HG02678 (cell line): ENCODE data around the gene C3orf33.

ENCODE experiments used
- ATAC-seq: cut with Tn5 transposase; IDR thresholded peaks from one replicate; pipeline ENCODE4 v1.9.1; 2021; ENCODE audit warnings: mild to moderate bottlenecking, moderate library complexity; ENCODE audit not compliant: unreplicated experiment

Gene C3orf33

DNA sequence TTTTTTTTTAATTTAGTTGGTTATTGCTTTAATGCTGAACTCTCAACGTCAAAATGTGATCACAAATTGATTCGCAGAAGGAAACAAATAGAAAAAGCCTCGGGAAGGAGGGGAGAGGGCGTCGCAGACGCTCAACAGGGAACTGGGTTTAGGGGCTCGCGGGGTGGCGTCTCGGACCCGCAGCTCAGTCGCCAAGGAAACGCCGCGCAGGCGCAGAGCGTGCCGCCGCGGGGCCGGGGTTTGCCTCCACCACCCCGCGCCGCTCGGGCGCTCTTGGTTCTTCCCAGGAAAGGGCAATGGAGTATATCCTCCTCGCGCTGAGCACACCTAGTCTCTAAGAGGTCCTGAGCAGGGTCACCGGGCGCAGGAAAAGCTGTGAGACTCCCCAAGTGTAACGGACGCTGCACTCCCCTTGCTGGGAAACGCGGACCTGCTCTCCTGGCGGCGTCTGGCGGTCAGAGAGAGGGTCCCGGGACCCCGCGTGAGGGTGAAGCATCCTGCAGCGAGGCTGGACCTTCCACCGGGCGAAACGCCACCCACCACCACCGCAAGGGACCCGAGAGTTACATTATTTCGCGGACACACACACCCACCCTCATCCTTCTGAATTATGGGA is 62.0 kb downstream of the C3orf33 start:
- ATAC-seq: peak; percentile 40

DNA sequence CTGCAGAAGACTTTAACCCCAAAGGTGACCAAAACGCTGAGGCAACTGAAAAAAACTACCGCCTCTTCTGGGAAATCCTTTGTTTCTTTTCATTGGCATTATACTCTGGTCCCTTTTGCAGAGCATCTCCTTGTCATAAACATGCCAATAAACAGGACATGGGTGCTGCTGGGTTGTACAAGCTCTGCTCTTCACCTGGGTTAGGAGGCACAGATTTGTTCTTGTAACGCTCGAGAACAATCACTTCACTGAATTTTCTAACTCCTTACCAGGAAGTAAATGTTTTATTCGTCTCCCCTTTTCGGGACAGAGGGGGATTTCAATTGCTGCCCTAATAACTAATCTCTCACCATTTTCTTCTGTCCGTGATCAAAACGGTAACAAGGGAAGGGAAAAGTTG is 62.5 kb downstream of the C3orf33 start:
- no peak for ATAC-seq

DNA sequence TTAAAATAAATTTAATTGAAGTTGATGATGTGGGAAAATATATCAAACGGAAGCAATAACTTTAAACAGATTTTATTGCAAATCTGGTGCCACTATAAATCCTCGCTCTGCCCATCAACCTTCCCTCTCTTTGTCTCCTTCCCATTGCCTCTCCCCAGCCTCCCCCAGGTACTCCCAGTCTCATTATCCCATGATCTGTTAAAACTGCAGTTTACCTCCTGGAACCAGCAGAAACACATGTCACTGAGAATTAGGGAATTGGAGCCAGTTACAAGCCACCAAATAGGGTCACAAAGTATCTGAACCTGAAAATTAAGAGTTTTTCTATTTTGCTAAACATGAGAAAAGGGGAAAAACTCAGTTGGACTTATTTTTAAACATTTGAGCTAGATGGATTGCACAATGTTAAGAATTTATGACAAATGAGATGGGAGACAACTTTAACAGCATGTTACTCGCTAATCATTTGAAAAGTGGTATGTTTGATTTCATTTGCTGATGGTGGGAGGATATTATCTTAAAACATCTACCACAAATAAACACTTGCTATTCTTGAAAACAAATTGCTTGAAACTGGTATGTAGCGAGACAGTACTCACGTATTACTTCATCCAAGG is 63.6 kb downstream of the C3orf33 start:
- ATAC-seq: no peak

DNA sequence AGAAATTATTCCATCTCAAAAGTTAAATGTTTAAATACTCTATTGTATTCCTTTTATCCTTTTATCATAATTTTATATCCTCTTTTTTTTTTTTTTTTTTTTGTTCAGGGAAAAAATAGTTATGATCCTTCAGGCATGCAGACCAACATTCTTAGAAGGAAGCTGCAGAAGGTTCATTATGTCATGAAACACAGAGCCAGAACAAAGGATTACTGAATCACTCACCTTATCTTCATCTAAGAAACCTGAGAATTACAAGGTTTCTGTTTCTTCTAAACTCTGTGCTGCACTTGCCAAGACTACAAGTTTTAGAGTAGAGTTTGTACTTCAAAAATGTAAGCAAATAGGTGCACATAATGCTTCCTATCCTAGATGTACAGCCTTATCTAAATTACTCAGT is 64.5 kb downstream of the C3orf33 start:
- ATAC-seq: no peak

DNA sequence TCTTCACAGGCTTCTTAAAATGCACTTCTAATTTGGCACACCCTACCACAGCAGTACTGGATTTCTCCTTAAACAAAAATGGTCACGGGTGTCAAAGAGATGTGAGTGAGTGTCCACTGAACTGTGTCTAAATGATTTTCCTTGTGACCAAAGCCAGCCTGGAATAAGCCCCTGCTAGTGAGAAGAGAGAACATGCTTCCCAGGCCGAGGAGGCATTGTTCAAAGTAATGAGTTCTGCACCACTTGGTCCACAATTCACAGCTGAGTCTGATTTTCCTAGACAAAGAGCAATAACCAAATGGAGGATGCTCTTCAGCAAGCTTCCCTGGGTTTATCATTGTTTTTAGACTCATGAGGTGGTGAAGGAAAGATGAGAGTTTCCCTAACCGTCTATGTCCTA is 65.0 kb downstream of the C3orf33 start:
- ATAC-seq: no peak

DNA sequence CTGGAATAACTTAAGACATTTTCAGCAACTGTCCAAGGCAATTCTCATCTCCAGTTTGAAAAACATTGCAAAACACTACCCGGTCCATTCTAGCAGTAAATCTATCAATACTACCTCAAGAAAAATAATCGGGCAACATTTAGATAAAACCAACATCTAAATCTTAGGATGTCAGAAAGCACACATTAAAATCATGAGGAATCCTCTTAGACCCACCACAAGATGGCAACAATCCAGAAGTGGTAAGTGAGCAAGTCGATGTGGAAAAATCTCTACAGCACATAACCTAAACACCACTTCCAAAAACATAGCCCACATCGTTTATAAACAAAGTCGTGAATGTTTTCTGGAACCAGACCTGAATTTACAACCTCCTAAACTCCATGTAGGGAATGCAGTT is 66.9 kb downstream of the C3orf33 start:
- no peak for ATAC-seq

DNA sequence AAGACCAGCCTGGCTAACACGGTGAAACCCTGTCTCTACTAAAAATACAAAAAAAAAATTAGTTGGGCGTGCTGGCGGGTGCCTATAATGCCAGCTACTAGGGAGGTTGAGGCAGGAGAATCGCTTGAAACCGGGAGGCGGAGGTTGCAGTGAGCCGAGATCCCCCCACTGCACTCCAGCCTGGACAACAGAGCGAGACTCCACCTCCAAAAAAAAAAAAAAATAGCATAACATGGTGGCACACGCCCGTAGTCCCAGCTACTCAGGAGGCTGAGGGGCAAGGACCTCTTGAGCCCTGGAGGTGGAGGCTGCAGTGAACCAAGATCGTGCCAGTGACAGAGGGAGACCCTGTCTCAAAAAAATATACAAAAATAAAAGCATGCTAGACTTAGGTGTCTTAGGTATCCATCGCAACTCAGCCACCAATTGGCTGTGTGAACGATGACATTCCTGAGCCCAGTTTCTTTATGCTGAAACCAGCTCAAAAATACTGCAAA is 67.5 kb downstream of the C3orf33 start:
- ATAC-seq: no peak

DNA sequence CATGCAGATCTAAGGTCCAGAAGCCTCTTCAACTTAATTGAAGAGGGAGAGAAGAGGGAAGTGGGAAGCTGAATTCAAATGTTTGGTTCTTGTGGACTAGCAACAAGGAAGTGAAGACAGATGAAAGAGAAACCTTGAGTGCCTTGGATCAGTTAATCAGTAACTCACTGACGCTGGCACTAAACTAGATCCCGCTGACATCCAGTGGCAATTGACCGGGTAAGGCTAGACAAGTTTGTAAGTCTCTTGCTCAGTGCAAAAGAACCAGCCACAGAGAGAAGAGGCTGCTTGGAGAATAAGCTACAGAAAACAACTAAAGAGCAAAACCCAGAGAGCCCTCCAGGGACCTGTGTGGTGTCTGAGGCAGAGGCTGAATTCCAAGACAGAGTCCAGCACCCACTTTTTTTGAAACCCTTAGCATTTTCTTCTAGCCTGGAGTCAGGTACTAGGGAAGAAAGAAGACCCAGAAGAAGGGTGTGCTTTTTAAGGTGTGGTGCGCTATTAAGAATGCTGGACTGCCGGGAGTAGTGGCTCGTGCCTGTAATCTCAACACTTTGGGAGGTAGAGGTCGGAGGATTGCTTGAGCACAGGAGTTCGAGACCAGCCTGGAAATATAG is 68.1 kb downstream of the C3orf33 start:
- ATAC-seq: peak; percentile 95

DNA sequence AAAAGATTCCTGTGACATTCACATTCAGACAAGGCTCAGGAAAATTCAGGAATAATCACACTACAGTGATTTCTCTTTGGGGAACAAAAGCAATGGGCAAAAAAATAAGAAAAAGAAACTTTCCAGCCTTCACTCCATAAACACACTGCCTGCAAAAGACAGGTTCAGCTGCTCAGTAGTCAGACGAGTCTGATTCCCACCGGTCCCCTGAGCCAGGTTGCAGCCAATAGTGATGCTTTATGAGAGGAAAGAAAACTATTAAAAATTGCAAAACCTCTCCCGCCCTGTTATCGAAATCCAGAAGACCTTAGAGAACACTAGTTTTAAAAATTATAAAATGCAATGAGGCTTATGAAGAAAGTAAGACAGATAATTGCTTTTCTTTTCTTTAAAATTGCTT is 69.7 kb downstream of the C3orf33 start:
- no peak for ATAC-seq

DNA sequence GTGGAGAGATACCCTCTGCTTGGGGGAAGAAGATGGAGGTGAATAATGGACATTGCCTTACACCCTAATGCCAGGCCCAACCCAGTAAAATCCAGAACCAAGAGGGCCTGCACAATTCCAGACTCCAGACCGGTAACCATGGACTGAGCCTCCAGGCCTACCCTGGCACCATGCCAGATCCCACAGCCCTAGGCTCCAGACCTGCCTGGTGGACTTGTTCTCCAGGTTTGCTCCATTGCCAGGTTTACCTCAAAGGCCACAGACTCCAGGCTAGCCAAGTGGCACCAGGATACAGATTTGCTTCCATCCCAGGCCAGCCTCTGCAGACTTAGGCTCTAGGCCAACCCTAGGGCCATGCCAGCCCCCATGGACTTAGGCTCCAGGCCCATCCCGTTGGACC is 75.2 kb downstream of the C3orf33 start:
- ATAC-seq: no peak

DNA sequence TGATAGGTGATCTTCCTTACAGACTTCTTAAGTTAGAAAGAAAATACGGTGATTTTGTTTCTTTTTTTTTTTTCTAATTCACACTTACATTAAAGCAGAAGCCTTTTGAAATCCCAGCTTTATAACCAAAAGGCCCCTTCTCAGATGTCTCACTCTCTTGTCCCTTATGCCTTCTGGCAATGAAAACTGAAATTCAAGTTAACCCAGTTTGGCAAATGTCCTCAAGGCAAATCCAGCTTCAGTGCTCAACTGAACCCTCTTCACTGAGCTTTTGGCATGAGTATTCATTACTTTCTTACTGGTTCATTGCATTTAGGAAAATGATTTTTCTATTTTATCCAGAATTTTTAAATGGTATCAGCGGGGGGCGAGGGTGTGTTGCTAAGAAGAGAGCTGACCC is 78.2 kb downstream of the C3orf33 start:
- ATAC-seq: no peak

DNA sequence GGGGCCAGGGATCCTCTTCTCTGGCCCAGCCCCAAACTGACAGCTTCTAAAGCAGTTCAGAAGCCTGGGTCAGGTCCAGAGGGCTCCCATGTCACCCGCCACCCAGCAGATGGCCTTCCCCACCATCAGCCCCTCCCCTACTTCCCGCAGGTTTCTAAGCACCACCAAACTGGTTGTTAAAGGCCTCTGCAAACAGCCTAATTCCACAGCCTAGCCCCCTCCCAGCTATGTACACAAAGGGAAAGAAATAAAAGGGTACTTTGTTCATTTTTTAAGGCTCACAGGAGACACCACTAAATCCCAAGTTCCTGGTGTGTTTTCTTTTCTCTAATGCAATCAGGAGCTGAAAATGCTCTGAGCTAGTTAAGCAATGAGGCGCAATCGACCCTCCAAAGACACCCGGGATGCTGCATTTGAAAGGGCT is 91.8 kb downstream of the C3orf33 start:
- ATAC-seq: no peak
